ENCODE measurements around the gene TRERF1. TPM values are rescaled to one million over a fixed set of nuclear protein-coding genes. Genes with fewer than 3 reads are reported as not detected.
A peak's percentile ranks its signal among the peaks of the same experiment; 100 is the strongest.

The TRERF1 gene
- total and polyA plus RNA-seq, 2 of the 8 experiments (the other 6 are each of a cell fraction or from before 2014, with no cell fraction given), result 10.8 to 21.5 TPM

- Histone ChIP-seq H3K18ac (ENCODE audit: extremely low read depth, low read length) (no peak overlapping the region), H3K56ac (replicated peaks; ENCODE audit: insufficient read length, low read depth, low read length) (no peak overlapping the region), H3K23me2 (ENCODE audit: low read depth, low read length) (no peaks in the 10 kb centered on the region), H3K4me1 (replicated peaks in 1 of 4; ENCODE audit: control insufficient read depth in 3 of 4, insufficient read depth in 4 of 4, low read length in 3 of 4) (peaks cover 0 to 11% (median 3%) of the 10 kb centered on the region in 4 experiments; a peak in 4 of 7 replicates), H3K4me3 (ENCODE audit: extremely low read depth in 1 of 4, insufficient read depth in 2 of 4, low read depth in 3 of 4, low read length in 4 of 4) (no peak overlapping the region), H4K8ac (ENCODE audit: extremely low read depth, insufficient read depth, low read length) (no peak overlapping the region), H3K27me3 (replicated peaks in 1 of 4; ENCODE audit: control insufficient read depth in 3 of 4, extremely low read depth in 1 of 4, insufficient read depth in 3 of 4, low read length in 3 of 4) (no peaks in the 10 kb centered on the region), H3K23ac (ENCODE audit: insufficient read length) (no peak overlapping the region), H2BK20ac (ENCODE audit: low read length) (no peak overlapping the region), H2BK12ac (ENCODE audit: low read depth, low read length) (no peak overlapping the region), H2AK5ac (ENCODE audit: low read depth, low read length) (no peak overlapping the region), H3K14ac (ENCODE audit: insufficient read length) (no peak overlapping the region), H2BK15ac (ENCODE audit: low read length) (no peak overlapping the region), H3K9ac (replicated peaks in 1 of 4; ENCODE audit: extremely low read depth in 1 of 4, low read depth in 3 of 4, low read length in 3 of 4) (no peak overlapping the region), H2AFZ (ENCODE audit: low read length) (no peak overlapping the region), H2BK120ac (replicated peaks; ENCODE audit: low read depth, low read length) (no peak overlapping the region), H3K4me2 (ENCODE audit: insufficient read depth in 1 of 2, low read depth in 2 of 2, low read length in 2 of 2) (no peak overlapping the region), H3K4ac (replicated peaks; ENCODE audit: insufficient read length, low read depth, low read length) (no peak overlapping the region), H3K79me2 (ENCODE audit: control insufficient read depth in 1 of 2, insufficient read depth in 2 of 2, low read length in 2 of 2) (peaks cover 6 to 54% of the 10 kb centered on the region in 2 experiments), H4K91ac (replicated peaks; ENCODE audit: insufficient read length, low read length) (no peak overlapping the region), H4K20me1 (replicated peaks in 1 of 2; ENCODE audit: control insufficient read depth in 1 of 2, insufficient read depth in 2 of 2, low read length in 2 of 2) (peaks cover 6% of the 10 kb centered on the region in 2 experiments), H3K79me1 (ENCODE audit: low read depth, low read length) (peaks cover 4% of the 10 kb centered on the region), H3K36me3 (ENCODE audit: control insufficient read depth in 2 of 4, insufficient read depth in 4 of 4, low read length in 3 of 4) (peaks cover 3 to 12% (median 4%) of the 10 kb centered on the region in 4 experiments; a peak in 4 of 8 replicates), H2BK5ac (ENCODE audit: low read depth, low read length) (no peak overlapping the region), H3K27ac (ENCODE audit: low read depth, low read length) (no peak overlapping the region), H3K9me3 (ENCODE audit: insufficient read depth in 2 of 2, low read depth in 1 of 2, low read length in 1 of 2) (no peaks in the 10 kb centered on the region), H4K5ac (ENCODE audit: insufficient read length, low read depth, low read length) (no peak overlapping the region)
- 79% methylated on average over 6 of the region's 6 CpGs; no CpG with 5 or more reads in 1 of the 2 experiments for WGBS, 2 experiments (ENCODE audit: extremely low coverage in 1 of 2, insufficient coverage in 1 of 2, insufficient read length in 1 of 2, insufficient replicate concordance in 2 of 2, low coverage in 1 of 2, low lambda C conversion rate in 2 of 2, missing lambda C conversion rate in 1 of 2)
- DNase-seq (ENCODE audit: low read depth in 1 of 2, low spot score in 2 of 2), result no peak
- ChIA-PET CTCF (ENCODE audit: partially characterized antibody) (interaction anchor here (0.9 to 2.5 kb wide), 6 partner anchors 10 to 257 kb away, joined by 3 to 9 read pairs (median 6); no protein-coding TSS in a partner anchor), POLR2A (ENCODE audit: partially characterized antibody) (no interaction called here)
- TF ChIP-seq FOSL1 (IDR thresholded peaks at IDR 0.05; ENCODE audit: insufficient read depth, low read depth, low read length), result no peak
- TF ChIP-seq NRF1 (IDR thresholded peaks at IDR 0.05; ENCODE audit: low read depth, low read length), result no peak
- peak; percentile 19; the same call in 1 of the 2 replicates for TF ChIP-seq MAFK (IDR thresholded peaks at IDR 0.05; ENCODE audit: low read depth, low read length)
- TF ChIP-seq KDM5A (IDR thresholded peaks at IDR 0.05; ENCODE audit: low read length), result no peak
- peak; percentile 68 for TF ChIP-seq BACH1 (IDR thresholded peaks at IDR 0.05; ENCODE audit: low read length)
- FAIRE-seq, result no peak
These were observed 147.5 kb downstream of the TRERF1 start for GRCh38 chr6:42304053-42304712.

Measured in H1 (cell line).